Right lung (tissue), 5 donors: ENCODE results near the gene CDH3. TPM values are rescaled to one million over a fixed set of nuclear protein-coding genes. Genes with fewer than 3 reads are reported as not detected.

Source experiments
- DNase-seq, 2 donors: peaks; one replicate each; pipeline ENCODE4 v3.0.0-alpha.2; 2013
- polyA plus RNA-seq, 5 donors: library from polyadenylated mRNA; unstranded; fragments of 120-200 nt; gene quantifications; one replicate each; pipeline versions ENCODE4 v1.2.1 to v1.2.3, GENCODE V29; 2013; ENCODE audit warnings: inconsistent platforms in 1 of 5, low replicate concordance in 1 of 5; ENCODE audit not compliant: insufficient read length in 5 of 5, insufficient read depth in 1 of 5

CDH3 gene
- polyA plus RNA-seq, 5 donors = 39.6 to 53.0 (median 48.4) TPM

DNA sequence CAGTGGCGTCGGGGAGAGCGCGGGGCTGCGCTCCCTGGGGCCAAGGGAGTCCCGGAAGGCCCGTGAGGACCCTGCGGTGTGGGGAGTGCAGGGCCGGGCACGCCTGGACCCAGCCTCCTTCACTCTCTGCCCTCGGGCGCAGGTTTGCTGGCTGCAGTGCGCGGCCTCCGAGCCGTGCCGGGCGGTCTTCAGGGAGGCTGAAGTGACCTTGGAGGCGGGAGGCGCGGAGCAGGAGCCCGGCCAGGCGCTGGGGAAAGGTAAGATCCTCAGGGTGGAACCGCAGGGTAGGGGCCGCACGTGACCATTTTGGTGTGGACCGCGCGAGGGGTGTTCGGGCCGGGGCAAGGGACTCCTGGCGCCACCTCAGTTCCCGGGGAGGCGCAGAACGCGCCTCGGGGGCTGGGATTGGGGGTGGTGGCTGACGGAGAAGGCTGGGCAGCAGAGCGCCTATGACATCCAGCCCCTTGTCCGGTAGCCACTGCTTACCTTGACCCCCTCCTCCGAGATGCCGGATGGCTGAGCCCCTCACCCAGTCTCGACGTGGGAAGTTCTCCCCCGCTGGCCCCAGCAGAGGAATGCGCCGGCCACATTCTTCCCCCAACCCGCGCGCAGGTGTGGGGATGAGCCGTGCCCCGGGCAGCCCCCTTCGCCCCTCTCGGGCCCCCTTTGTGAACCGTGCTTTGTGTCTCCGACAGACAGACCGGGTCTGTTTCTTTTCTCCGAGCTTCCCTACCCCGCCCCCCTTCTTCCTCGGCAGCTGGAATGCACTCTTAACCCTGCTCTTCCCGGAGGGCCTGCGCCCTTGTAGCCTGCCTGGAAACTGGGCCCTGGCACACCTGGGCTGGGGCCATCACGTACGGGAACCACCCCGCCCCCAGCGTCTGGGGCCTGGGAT lies 631 bp downstream of the CDH3 start:
- DNase-seq = no peak

GRCh38 chr16:68646953-68647659 lies 2.0 kb downstream of the CDH3 start:
- no peak for DNase-seq

- DNase-seq = no peak
These were observed 6.0 kb downstream of the CDH3 start for GRCh38 chr16:68651136-68651535.

GRCh38 chr16:68652659-68653058 lies 7.5 kb downstream of the CDH3 start:
- no peak for DNase-seq

GRCh38 chr16:68655806-68656205 lies 10.7 kb downstream of the CDH3 start:
- DNase-seq = no peak

DNA sequence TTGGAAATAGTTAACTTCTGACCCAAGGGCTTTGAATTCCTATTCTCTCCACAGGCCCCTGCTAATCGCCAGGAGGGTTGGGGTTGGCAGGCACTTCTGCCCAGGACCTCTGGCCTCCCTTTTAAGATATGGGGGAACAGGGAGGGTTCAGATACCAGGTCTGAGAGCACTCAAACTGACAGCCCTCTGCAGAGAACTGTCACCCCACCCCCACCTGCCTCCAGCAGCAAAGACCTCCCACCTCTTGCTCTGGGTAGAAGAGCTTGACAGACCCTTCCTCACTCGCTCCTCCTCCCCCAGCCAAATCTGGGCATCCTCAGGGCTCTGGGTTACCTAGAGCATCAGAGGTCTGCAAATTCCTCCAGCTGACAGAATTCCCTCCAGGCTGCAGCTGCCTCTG lies 11.6 kb downstream of the CDH3 start:
- DNase-seq = no peak

GRCh38 chr16:68658341-68658973 lies 13.3 kb downstream of the CDH3 start:
- DNase-seq = no peak

GRCh38 chr16:68658974-68659360 lies 13.9 kb downstream of the CDH3 start:
- DNase-seq = no peak

GRCh38 chr16:68659412-68660358 lies 14.6 kb downstream of the CDH3 start:
- DNase-seq = no peak

GRCh38 chr16:68660359-68660795 lies 15.3 kb downstream of the CDH3 start:
- no peak for DNase-seq

DNA sequence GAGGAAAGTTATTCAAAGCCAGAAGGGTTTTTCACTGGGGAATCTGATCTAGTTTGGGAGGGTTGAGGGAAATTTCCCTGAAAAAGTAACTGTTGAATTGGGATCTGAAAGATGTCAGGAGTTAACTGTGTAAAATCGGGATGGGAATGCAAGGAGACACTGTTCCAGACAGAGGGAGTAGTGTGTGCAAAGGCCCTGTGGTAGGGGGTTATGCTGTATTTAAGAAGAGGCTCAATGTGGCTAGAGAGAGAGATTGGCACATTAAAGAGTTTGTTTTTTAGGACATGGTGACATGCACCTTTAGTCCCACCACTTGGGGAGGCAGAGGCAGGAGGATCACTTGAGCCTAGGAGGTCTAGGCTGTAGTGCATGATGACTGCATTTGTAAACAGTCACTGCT lies 16.9 kb downstream of the CDH3 start:
- no peak for DNase-seq

GRCh38 chr16:68664297-68664696 lies 19.2 kb downstream of the CDH3 start:
- DNase-seq = no peak

DNA sequence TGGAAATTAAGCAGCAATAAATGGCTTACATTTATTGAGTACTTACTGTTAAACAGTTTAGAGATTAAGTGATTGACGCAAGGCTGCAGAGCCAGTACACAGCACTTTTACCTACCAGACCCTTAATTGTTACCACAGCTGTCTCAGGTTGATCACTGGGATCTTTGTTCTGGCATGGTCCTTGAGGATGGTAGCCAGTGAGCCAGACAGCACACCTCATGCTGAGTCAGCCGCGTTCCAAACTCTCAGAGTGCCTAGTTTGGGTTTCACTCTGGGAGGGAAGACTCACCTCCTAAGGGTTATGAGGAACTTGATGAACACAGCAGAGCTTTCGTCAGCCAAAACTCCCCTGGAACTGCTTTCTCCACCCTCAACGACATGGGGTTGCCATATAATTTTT lies 20.4 kb downstream of the CDH3 start:
- no peak for DNase-seq

- DNase-seq = no peak
These were observed 23.2 kb downstream of the CDH3 start for GRCh38 chr16:68668266-68668665.

GRCh38 chr16:68676113-68676860 lies 31.2 kb downstream of the CDH3 start:
- no peak for DNase-seq

- DNase-seq = no peak
These were observed 35.9 kb downstream of the CDH3 start for GRCh38 chr16:68681038-68681437.

DNA sequence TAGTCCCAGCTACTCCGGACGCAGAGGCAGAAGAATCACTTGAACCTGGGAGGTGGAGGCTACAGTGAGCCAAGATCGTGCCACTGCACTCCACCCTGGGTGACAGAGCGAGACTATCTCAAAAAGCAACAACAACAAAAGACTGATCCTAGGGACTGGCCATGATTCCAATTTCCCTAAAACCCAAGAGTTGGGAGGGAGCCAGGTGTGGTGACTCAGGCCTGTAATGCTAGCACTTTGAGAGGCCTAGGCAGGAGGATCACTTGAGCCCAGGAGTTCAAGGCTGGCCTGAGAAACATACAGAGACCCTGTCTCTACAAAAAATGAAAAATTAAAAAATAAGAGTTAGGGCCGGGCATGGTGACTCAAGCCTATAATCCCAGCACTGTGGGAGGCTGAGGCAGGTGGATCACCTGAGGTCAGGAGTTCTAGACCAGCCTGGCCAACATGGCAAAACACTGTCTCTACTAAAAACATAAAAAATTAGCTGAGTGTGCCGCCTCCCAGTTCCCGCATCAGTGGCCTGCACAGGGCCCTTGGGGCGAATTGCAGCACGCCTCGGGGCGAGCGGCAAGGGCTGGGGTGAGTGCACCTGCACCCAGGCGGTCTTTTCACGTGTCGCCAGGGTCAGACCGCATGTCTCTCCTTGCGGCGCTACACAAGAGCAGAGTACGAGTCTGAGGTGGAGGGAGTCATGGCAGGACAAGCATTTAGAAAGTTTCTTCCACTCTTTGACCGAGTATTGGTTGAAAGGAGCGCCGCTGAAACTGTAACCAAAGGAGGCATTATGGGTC lies 40.8 kb downstream of the CDH3 start:
- no peak for DNase-seq

- DNase-seq = no peak
These were observed 41.8 kb downstream of the CDH3 start for GRCh38 chr16:68686905-68687304.

- DNase-seq = no peak
These were observed 44.8 kb downstream of the CDH3 start for GRCh38 chr16:68689921-68690320.

DNA sequence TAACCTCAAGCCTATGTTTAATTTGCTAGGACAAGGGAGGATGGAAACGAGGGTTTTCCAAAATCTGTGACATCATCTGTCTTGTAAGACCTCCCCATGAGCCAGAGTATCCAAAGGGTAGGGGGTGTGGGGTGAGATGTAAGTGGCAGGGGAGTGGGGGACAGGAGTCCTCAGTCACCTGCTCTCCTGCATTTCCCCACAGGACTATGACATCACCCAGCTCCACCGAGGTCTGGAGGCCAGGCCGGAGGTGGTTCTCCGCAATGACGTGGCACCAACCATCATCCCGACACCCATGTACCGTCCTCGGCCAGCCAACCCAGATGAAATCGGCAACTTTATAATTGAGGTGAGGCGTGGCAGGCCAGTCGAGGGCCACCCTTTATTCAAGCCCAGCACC lies 50.5 kb downstream of the CDH3 start:
- DNase-seq = no peak
